Activated naive CD8-positive, alpha-beta T cell treated with anti-CD3 and anti-CD28 coated beads, Interleukin-2, amount 50 U/mL, for 24 hours (primary cell): ENCODE data around the gene PARP12.

Experiments
- ATAC-seq: fragments of 150-1000 bp; cut with Tn5 transposase; one replicate; pipeline ENCODE4 v1.10.0; 2021
- DNase-seq: peaks from one replicate; pipeline ENCODE4 v3.0.0; 2021
- H3K27ac Mint-ChIP-seq: one replicate; pipeline ENCODE4 v1.8.0; 2021; ENCODE audit warnings: mild to moderate bottlenecking, mixed read lengths
- H3K27me3 Mint-ChIP-seq: one replicate; pipeline ENCODE4 v1.8.0; 2021; ENCODE audit warnings: mixed read lengths
- H3K36me3 Mint-ChIP-seq: one replicate; pipeline ENCODE4 v1.8.0; 2021; ENCODE audit warnings: low read depth, mixed read lengths
- H3K4me1 Mint-ChIP-seq: one replicate; pipeline ENCODE4 v1.8.0; 2021; ENCODE audit warnings: mixed read lengths
- H3K4me3 Mint-ChIP-seq: one replicate; pipeline ENCODE4 v1.8.0; 2021; ENCODE audit warnings: mild to moderate bottlenecking, moderate library complexity, mixed read lengths
- H3K9me3 Mint-ChIP-seq: one replicate; pipeline ENCODE4 v1.8.0; 2021; ENCODE audit warnings: mixed read lengths

Gene PARP12

GRCh38 chr7:139990142-139990535 is 72.6 kb downstream of the PARP12 start:
- Mint-ChIP-seq H3K36me3 (no peaks in the 10 kb centered on the region), H3K4me3 (no peak overlapping the region), H3K4me1 (no peaks in the 10 kb centered on the region), H3K27ac (no peak overlapping the region), H3K27me3 (no peaks in the 10 kb centered on the region), H3K9me3 (no peaks in the 10 kb centered on the region)
- no peak for DNase-seq
- no peak for ATAC-seq

- H3K27me3 Mint-ChIP-seq = no peaks in the 10 kb centered on the region
- H3K36me3 Mint-ChIP-seq = no peaks in the 10 kb centered on the region
- H3K27ac Mint-ChIP-seq = no peak overlapping the region
- H3K4me1 Mint-ChIP-seq = no peaks in the 10 kb centered on the region
- no peaks in the 10 kb centered on the region for H3K9me3 Mint-ChIP-seq
- DNase-seq (no peak), ATAC-seq (no peak)
- H3K4me3 Mint-ChIP-seq = no peak overlapping the region
Observed at GRCh38 chr7:139989366-139990141, 73.2 kb downstream of the PARP12 start.

DNA sequence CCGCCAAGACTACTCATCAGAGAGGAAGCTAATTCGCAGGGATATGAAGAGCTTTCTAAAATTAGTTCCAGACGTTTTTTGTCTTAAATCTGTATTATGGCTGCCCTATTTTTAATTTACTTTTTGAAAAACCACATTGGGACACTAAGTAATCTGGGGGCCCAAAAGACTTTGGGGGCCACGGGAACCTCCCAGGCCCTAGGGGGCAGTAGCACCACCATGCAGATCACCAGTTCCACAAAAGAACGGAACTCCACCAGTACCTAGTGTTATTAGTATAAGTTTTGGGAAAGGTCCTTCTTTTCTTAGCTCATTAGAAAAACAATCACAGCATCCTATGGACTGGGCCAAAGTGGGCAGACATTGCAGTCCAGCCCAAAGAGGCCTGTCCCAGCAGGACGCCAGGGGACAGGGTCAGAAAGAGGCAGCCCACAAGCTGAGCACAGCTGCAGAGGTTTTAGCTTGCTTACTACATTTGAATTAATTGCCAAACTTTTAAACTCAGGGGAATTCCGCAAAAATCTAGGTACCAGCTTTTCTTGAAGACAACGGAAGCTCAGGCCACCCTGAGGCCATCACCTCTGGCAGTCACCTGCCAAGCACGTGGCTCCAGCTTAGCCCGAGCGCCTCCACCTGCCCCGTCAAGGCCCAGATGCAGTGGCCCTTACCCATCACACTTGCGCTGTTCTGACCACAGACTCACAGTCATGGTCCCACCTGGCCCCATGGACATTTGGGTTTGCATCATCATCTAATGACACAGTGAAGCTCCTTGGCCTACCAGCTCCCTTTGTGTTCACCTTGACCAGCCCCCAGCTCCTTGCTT is 74.8 kb downstream of the PARP12 start:
- ATAC-seq (no peak), DNase-seq (no peak)
- H3K9me3 Mint-ChIP-seq = no peaks in the 10 kb centered on the region
- H3K36me3 Mint-ChIP-seq = no peaks in the 10 kb centered on the region
- no peaks in the 10 kb centered on the region for H3K4me1 Mint-ChIP-seq
- no peaks in the 10 kb centered on the region for H3K27me3 Mint-ChIP-seq
- no peak overlapping the region for H3K27ac Mint-ChIP-seq
- no peak overlapping the region for H3K4me3 Mint-ChIP-seq

DNA sequence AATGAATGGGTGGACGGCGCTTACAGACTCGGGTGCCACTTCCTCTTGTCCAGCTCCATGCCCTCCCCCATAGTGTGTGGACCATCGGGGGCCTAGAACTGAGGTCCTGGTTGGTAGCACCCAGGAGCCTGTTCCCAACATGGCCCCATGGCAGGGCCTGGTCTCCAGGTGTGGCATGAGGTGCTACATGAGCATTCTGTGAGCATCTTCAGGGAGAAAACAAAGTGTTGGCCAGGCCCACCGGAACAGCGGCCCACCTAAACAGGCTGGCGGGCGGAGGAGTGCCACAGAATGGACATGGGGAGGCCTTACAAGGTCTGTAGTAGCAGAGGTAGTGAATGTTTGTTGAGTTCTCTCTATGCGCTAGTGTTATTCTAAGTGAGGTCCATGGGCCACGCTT is 76.9 kb downstream of the PARP12 start:
- ATAC-seq = no peak
- Mint-ChIP-seq H3K4me3 (no peak overlapping the region), H3K27ac (no peak overlapping the region), H3K9me3 (no peaks in the 10 kb centered on the region), H3K36me3 (no peaks in the 10 kb centered on the region), H3K27me3 (no peaks in the 10 kb centered on the region), H3K4me1 (peaks cover under 1% of the 10 kb centered on the region)
- DNase-seq = no peak

- peaks cover 9% of the 10 kb centered on the region for H3K4me1 Mint-ChIP-seq
- no peaks in the 10 kb centered on the region for H3K36me3 Mint-ChIP-seq
- no peak overlapping the region for H3K4me3 Mint-ChIP-seq
- no peaks in the 10 kb centered on the region for H3K27me3 Mint-ChIP-seq
- ATAC-seq (no peak), DNase-seq (no peak)
- H3K9me3 Mint-ChIP-seq = no peaks in the 10 kb centered on the region
- H3K27ac Mint-ChIP-seq = no peak overlapping the region
Observed at GRCh38 chr7:139984642-139985539, 77.9 kb downstream of the PARP12 start.

- Mint-ChIP-seq H3K36me3 (no peaks in the 10 kb centered on the region), H3K9me3 (no peaks in the 10 kb centered on the region), H3K27ac (no peak overlapping the region), H3K4me1 (peaks cover 11% of the 10 kb centered on the region), H3K27me3 (no peaks in the 10 kb centered on the region), H3K4me3 (no peak overlapping the region)
- ATAC-seq (no peak), DNase-seq (no peak)
Observed at GRCh38 chr7:139982927-139983920, 79.5 kb downstream of the PARP12 start.

DNA sequence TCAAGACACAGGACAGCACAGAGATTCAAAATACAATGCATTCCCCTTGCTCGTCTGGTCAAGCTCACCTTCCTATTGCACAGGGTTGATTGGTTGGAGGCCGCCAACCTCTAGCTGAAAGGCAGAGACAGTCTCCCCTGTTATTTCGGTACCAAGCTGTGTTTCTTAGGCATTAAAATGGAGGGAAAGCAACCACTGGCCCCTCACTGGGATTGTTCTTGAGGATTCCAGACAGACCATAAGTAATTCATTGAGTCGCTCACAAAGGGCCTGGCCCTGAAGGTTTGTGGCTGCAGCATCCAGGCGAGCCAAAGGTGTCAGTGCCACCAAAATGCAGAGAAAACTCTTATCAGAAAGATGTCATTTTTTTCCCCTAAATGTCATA is 81.2 kb downstream of the PARP12 start:
- ATAC-seq = no peak

GRCh38 chr7:139976838-139977656 is 85.7 kb downstream of the PARP12 start:
- Mint-ChIP-seq H3K27me3 (no peaks in the 10 kb centered on the region), H3K36me3 (no peaks in the 10 kb centered on the region), H3K4me3 (no peak overlapping the region), H3K4me1 (peaks cover 17% of the 10 kb centered on the region), H3K9me3 (no peaks in the 10 kb centered on the region), H3K27ac (no peak overlapping the region)
- DNase-seq (no peak), ATAC-seq (no peak)

More for the DNA sequence above, 81.2 kb downstream of the PARP12 start:
- no peaks in the 10 kb centered on the region for H3K27me3 Mint-ChIP-seq
- H3K36me3 Mint-ChIP-seq = no peaks in the 10 kb centered on the region
- H3K27ac Mint-ChIP-seq = no peak overlapping the region
- no peak overlapping the region for H3K4me3 Mint-ChIP-seq
- no peak for DNase-seq
- no peaks in the 10 kb centered on the region for H3K9me3 Mint-ChIP-seq
- H3K4me1 Mint-ChIP-seq = peaks cover 17% of the 10 kb centered on the region

DNA sequence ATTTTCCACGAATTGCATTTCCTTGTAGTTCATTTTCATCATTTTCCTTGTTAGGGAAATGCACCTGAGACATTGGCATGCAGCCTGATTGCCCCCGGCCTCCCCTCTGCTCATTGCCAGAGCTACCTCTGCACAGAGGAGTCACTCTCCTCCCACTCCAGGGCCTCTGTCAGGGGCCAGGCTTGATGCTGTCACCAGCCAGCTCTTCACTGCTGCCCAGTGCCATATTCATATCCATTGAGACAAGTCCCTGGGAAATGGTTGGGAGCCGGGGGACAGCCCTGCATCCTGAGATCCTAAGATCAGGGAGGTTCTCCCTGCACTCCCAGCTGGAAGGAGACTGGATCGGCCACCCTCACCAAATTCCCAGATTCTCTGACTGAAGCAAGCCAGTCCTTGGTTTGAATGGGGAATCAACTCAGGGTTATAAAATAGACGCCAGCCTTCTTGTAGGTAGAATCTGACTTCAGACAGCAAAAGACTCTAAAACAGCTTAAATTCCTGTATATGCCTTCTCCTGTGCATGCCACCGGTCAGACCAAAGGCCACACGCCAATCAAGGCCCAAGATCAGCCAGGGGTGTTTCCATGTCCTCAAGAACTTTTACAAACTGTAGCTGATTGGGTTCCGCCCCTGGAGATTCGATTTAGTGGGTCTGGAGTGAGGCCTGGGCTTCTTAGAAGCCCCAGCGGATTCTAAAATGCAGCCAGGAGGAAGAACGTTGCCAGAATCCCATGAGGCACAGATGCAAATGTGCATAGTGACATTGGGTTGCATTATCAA is 86.5 kb downstream of the PARP12 start:
- DNase-seq (no peak), ATAC-seq (no peak)
- Mint-ChIP-seq H3K27me3 (no peaks in the 10 kb centered on the region), H3K36me3 (no peaks in the 10 kb centered on the region), H3K27ac (no peak overlapping the region), H3K9me3 (no peaks in the 10 kb centered on the region), H3K4me3 (no peak overlapping the region), H3K4me1 (peaks cover 17% of the 10 kb centered on the region)

DNA sequence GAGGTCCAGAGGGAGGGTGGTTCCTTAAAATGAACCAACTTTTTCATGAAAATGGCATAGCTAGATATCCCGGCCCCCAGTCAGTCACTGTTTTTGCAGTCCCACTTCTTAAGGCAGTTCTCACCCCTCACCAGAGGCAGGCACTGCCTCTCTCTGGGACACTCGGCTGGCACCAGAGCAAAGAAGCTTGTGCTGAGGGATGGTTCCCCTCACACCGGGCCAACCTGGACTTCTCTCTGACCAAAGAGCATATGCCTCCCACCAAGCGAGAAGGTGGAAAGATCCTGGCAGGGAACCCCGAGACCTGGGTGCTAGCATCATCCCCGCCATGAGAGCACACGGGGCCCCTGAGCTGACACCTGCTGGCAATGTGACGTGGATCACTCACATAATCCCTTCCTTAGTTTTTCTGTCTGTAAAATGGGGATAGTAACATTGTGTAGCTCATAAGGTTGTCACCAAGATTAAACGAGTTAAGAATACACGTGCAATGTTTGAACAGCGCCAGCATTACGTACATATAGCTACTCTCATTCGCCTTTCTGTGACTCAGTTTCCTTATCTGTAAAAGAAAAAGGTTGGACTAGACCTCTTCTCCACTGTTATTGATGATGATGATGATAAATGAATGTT is 88.5 kb downstream of the PARP12 start:
- Mint-ChIP-seq H3K4me1 (peaks cover 6% of the 10 kb centered on the region), H3K27me3 (no peaks in the 10 kb centered on the region), H3K36me3 (no peaks in the 10 kb centered on the region), H3K27ac (no peak overlapping the region), H3K4me3 (no peak overlapping the region), H3K9me3 (no peaks in the 10 kb centered on the region)
- ATAC-seq (no peak), DNase-seq (no peak)
